RCC 7860 (cell line): ENCODE measurements around the gene SLC4A5.
"Not testable (repeated sequence)": the region's sequence is repeated elsewhere in the genome, so short reads cannot be mapped to it uniquely, and the experiment has no call there.

Source experiments
- DNase-seq: peaks from one replicate; pipeline ENCODE4 v3.0.0-alpha.2; 2015; ENCODE audit warnings: low spot score
- FAIRE-seq: peaks from 2 replicates; lab custom pipeline; 2012; peaks lifted over from hg19 to GRCh38; lab: Jason Lieb, UNC

Gene SLC4A5

DNA sequence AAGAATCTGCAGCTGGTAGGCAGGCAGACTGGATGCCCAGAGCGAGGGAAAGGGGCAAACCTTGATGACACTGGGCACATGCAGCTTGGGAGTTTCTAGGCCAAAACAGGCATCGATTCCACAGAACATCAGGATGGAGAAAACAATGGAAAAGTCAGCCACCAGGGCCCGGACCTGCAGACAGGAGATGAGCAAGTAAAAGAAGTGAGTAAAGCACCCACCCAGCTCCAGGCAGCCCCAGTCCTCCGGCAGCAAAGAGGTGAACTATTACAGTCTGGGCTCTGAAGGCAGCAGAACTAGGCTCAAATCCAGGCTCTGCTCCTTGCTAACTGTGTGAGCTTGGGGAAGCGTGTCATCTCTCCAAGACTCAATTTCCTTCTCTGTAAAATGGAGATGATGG lies 108.2 kb downstream of the SLC4A5 start:
- DNase-seq, result no peak
- no peak for FAIRE-seq

DNA sequence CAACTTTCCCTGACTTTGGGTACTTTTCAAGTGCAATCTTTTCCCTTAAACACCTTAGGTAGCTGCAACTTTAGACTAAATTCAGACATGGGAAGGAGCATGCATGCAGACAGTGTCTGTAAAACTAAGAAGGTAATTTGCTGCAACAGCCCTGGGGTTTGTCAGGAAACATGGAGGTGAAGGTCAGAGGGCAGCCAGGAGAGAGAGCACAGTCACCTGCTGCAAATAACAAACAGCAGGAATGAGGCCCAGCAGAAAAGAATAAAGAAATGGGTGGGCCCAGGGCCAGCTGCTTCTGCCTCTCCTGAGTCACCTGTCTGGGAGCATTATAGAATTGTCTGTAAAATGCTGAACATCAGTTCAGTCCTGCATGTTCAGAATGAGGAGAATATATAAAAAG lies 109.6 kb downstream of the SLC4A5 start:
- no peak for DNase-seq
- no peak for FAIRE-seq

DNA sequence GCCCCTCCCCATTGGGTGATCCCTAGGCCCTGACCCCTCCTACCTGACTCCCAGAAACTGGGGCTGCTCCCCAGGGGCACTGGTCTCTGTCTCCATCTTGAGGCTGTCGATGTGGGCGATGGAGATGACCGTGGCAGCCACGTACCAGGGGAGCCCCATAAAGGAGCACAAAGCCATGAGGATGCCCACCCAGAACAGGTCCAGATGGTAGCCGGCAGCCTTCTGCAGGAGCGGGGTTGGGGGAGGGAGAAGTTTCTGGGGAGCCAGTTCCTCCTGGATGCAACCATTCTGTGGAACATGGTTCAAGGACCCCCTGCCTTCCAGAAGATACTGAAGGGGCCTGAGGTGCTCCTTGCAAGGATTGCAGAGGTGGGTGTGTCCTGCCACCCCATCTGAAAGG lies 110.8 kb downstream of the SLC4A5 start:
- FAIRE-seq, result no peak
- no peak for DNase-seq

DNA sequence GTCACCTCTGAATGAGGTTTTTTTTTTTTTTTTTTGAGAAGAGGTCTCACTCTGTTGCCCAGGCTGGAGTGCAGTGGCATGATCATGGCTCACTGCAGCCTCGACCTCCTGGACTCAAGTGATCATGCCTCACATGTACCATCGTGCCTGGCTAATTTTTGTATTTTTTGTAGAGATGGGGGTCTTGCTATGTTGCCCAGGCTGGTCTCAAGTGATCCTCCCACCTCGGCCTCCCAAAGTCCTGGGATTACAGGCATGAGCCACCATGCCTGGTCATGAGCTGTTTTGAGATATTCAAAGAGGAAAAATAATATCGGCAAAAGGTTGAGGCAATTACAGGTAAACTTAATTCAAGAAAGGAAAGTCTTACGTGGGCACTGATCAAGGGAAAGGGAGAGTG lies 113.4 kb downstream of the SLC4A5 start:
- not testable (repeated sequence) for DNase-seq, FAIRE-seq

DNA sequence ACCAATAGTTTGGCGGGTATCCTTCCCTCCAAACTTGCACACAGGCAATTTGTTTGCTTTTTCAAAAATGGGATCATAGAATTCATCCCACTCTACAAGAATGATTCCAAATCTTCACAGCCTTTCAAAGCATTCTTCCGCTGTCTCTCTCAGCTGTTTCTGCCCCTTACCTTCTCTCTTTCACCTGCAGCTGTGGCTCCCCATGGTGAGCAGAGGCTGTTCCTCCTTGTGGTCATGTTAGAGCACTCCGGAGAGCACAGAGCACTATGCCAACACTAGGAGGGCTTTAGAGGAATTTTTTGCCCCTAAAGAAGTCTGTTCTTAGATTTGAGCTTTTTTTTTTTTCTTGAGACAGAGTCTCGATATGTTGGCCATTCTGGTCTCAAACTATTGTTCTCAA lies 114.4 kb downstream of the SLC4A5 start:
- FAIRE-seq, result no peak
- no peak for DNase-seq

DNA sequence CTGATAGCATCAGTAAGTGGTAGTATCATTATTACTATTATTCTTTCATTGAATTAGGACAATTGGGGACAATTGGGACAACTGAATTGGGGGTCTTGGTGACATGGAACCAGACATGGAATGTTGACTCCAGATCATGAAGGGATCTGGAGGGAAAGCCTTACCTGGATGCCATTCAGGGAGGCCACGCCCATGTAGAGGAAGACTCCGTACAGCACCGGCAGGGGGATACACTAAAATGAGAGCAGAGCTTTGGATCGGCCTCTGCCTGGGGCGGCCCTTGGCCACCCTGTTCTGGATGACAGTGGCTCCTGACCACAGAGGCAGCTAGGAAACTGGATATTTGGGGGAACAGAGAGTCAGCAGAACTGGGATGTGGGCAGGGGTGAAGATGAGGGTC lies 115.6 kb downstream of the SLC4A5 start:
- DNase-seq, result no peak
- no peak for FAIRE-seq

DNA sequence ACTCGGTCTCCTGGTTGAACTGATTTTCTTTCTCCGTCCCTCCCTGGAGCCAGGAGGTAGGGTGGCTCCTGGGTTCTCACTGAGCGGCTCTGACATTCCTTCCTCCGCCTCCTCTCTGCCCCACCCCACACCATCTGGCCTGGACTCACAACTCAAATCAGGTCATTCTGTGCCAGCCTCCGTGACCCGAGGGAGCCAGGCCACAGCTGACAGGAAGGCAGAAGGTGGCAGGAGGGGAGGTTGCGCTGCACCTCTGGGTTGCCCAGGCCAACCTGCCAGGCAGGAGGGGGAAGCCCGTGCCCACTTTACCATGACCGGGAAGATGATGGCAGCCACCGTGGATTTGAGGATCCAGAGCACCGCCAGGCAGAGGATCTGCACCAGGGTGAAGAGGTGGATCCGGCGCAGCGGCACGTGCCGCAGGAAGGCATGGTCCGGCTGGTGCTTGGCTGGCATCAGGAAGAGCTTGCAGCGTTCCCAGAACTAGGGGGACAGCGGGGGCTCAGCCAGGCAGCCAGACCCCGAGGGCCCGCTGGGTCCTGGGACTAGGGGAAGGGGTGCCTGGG lies 116.5 kb downstream of the SLC4A5 start:
- DNase-seq (no peak), FAIRE-seq (no peak)

DNA sequence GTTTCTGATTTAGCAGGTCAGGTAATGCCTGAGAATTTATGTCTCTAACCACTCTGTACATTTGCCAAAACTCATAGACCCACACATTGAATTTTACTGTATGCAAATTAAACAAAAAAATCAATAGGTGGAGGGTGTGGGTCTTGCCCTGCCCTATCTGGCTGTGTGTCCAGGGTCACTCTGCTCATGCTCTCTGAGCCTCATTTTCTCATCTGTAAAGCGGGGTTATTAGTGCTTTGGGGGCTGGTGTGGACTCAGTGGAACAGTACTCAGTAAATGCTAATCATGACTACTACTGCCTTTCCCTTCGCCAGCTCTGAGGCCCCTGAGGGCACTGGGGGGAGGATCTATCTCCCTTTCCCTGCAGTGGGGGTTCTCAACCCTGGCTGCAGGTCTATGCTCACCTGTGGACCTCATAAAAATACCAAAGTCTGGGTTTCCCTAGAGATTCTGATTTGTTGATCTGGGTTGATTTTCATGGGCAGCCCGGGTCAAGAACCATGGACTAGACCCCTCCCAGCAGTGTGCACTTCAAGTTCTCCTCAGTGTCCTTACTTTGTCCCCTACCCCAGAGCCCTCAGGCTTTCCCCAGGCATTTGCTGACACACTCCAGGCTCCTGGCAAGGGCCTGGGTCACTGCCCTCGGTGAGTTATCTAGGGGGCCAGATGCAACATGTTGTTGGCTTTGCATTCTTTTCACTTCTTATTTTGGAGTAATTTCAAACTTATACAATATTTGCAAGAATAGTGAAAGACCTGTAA lies 117.3 kb downstream of the SLC4A5 start:
- FAIRE-seq, result no peak

DNA sequence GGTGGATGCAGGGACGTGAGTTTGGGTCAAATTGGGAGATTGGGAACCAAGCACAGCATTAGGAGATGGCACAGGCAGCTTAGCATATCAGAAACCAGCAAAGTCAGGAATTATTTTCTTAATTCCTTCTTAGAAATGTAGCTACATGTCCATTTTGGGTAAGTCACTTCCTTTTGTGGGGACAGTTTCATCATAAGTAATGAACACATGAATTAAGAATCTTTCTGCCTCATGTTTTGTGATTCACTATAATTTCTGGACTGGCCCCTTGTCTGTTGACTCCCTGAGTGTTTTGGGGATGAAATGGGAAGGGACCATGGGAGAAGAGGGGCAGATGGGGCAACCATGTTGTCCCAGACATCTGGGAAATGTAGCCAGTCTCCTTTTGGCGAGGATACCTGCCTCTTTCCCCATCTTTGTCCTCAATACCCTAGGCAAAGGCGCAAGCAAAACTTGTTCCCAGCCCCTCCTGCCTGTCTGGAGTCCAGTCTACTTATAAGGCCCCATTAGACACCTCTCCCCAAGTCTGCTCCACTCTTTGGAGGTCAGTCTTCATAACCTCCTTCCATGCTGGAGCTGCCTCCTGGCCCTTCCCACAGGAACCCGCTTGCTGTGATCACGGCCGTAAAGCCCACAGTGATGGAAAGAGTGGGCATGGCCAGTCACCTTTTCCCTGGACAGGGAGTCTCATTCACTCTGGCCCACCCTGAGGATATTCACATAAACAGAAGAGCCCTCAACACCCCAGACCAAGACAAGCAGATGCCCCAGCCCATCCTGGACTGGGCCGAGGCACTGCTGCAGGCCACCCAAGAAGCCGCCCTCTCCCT lies 119.1 kb downstream of the SLC4A5 start:
- no peak for FAIRE-seq
- no peak for DNase-seq

More for the DNA sequence above, 117.3 kb downstream of the SLC4A5 start:
- DNase-seq, result no peak

DNA sequence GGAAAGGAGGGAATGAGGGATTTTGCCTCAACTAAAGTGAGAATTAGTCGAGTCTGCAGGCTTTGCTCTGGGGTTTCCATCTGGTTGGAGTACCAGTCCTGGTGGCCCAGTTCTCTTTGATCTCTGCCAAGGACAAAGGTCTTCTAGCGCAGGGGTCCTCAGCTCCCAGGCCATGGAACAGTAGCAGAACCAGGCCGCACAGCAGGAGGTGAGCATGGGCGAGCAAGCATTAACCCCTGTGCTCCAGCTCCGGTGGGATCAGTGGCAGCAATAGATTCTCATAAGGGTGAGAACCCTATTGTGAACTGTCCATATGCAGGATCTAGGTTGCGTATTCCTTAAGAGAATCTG lies 120.9 kb downstream of the SLC4A5 start:
- DNase-seq (no peak), FAIRE-seq (no peak)

DNA sequence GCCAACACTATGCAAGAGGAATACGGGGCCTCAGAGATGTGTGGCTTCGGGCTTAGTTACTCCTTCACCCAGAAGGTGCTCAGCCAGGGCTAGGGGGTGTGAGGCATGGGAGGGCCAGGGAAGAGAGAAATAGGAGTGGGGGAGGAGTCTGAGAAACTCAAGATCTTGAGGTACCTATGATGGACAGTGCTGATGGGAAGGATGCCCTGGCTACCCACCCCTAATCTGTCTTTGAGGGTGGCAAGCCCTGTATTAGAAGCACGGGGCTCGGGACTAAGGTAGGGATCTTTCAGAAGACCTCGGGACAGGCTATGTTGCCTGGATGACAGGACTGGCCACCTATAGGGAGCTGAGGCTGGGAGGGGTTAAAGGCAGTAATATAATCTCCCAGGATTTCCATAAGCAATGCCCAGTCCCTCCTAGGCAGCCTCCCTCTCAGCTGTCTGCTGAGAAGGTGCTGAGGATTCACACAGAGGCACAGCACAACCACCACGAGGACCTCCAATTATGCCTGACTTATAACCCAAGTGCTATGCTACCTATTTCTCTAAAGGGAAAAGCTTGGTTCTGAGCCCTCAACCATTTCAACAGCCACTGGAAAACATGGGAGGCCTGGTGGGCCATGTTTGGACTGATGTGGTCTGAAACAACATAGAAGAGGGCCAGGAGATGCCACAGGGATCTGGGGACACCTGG lies 121.5 kb downstream of the SLC4A5 start:
- no peak for FAIRE-seq
- no peak for DNase-seq

DNA sequence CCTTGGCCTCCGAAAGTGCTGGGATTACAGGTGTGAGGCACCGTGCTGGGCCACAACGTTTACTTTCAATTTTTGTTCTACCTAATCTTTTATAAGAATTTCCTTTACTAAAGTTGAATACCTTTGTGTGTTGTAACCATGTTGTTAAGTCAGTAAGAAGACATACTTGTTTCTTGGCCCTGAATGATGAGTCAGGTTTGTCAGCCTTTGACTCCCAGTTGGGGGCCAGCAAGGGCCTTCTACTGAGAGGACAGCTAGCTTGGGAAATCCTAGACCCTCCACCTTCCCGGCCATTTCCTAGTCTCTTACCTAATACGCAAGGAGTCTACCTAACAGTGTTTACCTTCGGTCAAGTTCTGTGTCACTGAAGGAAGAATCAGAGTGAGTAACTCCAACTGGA lies 122.1 kb downstream of the SLC4A5 start:
- FAIRE-seq (no peak), DNase-seq (no peak)

DNA sequence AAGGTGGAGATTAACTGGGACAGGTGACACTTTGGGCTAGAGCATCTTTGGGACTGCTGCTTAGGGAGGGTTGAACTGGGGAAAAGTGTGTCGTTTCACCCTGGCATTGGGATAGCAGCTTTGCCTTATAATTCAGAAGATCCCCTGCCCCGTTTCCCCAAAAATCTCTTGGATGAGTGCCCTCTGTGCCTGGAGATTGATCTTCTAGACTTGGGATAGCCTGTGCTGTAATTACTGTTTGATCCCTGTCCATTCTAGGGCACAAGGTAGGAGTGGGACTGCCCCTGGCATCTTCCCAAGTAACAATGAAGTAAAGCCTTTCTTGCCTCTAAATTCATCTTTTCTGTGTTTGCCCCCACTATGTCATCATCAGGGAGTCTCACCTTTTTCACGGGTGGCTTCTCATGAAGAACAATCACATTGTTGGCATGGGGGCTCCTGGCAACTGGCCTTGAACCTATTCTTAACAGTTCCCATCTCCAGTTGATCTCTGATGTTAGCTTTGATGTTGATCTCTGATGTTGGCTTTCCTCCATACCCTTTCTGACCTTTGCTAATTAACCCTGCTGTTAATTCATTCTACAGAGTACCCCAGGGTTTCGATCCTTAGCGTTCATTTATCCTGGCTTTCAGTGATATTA lies 123.2 kb downstream of the SLC4A5 start:
- FAIRE-seq (no peak), DNase-seq (no peak)

DNA sequence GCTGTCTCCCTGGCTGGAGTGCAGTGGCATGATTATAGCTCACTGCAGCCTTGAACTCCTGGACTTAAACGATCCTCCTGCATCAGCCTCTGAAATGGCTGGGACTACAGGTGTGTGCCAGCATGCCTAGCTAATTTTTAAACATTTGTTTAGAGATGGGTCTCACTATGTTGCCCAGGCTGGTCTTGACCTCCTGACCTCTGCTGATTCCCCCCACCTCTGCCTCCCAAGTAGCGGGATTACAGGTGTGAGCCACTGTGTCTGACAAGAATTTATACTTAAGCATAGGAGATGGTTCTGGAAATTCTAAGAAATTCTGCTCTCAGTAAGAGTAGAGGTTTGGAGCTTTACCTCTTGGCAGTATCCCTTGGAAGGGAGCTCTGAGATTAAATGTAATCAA lies 126.6 kb downstream of the SLC4A5 start:
- DNase-seq (no peak), FAIRE-seq (no peak)

DNA sequence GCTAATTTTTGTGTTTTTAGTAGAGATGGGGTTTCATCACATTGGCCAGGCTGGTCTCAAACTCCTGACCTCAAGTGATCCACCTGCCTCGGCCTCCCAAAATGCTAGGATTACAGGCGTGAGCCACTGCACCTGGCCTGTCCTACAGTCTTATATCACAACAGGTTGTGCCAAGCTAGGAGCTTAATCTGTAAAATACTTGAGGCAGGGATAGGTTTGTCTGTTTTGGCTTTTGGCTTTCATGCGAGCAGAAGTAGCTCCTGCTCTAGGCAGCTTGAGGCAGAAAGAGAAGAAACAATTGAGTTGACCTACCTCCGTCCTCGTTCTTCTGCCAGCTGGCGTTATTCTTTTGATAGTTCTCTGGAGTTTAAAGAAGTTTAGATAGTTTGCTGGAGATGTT lies 127.4 kb downstream of the SLC4A5 start:
- FAIRE-seq, result not testable (repeated sequence)

DNA sequence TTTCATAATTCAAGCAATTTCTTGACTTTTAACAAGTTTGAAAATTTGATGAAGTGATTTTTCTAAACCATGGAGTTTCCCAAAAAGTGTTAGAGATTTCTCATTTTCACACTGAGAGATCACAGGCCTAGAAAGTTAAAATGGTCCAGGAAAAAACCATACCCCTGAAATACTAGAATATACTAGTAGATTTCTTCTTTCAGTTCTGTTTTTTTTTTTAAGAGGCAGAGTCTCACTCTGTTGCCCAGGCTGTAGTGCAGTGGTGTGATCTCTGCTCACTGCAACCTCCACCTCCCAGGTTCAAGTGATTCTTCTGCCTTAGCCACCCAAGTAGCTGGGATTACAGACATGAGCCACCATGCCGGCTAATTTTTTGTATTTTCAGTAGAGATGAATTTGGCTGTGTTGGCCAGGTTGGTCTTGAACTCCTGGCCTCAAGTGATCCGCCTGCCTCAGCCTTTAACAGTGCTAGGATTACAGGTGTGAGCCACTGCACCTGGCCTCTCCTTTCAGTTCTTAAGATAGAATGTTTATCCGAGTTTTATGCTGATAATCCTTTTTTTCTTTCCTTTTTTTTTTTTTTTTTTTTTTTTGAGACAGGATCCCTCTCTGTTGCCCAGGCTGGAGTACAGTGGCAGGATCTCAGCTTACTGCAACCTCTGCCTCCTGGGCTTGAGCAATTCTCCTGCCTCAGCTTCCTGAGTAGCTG lies 130.4 kb downstream of the SLC4A5 start:
- DNase-seq (no peak), FAIRE-seq (no peak)

More for the DNA sequence above, 127.4 kb downstream of the SLC4A5 start:
- DNase-seq, result not testable (repeated sequence)

DNA sequence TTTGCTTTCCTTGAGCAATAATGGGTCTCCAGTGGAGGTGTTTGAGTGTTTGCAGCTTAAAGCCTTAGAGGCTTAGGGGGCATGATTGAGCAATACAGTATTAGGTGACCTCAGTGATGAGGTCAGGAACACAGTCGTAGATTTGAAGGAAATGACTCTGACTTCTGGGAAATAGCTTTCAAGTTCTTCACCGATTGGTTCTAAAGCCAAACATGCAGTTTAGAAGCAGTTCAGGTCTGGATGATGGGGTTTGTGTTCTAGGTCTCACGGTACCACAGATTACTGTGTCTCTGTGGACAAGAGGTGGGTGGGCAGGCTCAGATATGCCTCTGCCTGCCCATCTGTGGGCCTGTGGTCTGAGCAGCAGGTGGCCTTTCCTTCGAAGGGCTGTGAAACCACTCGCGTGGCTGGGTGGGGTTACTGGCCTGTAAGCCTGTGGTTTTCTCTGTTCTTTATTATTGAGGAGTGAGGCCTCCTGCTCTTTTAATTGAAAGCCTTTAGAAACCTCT lies 137.0 kb downstream of the SLC4A5 start:
- no peak for FAIRE-seq
- no peak for DNase-seq

DNA sequence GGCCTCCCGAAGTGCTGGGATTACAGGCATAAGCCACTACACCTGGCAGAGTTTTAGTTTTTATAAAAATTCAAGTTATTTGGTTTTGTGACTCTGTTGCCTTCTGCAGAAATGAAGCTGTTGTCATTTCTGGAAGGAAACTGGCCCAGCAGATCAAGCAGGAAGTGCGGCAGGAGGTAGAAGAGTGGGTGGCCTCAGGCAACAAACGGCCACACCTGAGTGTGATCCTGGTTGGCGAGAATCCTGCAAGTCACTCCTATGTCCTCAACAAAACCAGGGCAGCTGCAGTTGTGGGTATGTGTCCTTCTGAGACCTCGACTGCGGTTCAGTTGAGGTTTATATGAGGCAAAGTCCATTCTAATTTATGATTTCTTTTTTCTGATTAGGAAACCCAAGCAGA lies 137.6 kb downstream of the SLC4A5 start:
- FAIRE-seq, result no peak
- no peak for DNase-seq

DNA sequence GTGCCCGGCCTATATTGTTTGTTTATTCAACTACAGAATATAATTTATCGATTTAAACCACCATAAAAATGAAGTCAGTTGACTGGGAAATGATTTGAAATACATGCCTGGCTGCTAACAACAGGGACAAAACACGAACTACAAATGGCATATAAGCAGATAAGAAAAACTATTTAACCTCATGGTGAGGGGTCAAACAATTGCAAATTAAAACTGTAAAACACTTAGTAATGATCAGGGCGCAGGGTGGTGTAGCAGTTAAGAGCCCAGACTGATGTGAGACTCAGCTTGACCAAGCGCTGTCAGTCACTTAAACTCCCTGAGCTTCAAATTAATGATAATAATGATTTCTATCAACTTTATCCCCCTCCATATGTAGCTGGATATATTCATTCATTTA lies 138.1 kb downstream of the SLC4A5 start:
- DNase-seq (no peak), FAIRE-seq (no peak)

DNA sequence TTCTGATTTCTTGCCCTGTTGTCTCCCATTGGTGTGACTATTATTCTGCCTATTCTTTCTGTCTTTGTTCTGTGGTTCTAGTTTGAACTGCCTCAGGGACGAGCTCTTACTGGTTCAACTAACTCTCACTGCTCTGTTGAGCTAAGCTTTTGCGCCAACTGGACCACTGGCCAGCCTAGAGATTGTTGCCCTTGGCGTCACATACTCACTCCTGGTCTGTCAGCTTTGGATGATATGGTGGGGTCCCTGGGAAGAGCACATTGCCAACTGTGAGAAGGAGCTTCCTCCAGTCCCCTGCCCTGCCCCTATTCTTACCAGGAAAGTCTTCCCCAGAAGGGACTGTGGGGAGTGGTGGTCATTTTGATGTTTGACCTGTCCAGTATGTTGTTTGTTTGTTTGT lies 138.8 kb downstream of the SLC4A5 start:
- DNase-seq (no peak), FAIRE-seq (no peak)
